ENCODE results near the gene PDS5B. TPM values are rescaled to one million over a fixed set of nuclear protein-coding genes. Genes with fewer than 3 reads are reported as not detected.

The PDS5B gene
- 10 to 100 TPM; 17.9 to 22.6 TPM for total RNA-seq

GRCh38 chr13:32586080-32586900 lies at the start of gene PDS5B:
Gene PDS5B, plus strand, starts transcription at chr13:32586452. Its CDS starts 62,321 bp downstream, at chr13:32648773.

DNA sequence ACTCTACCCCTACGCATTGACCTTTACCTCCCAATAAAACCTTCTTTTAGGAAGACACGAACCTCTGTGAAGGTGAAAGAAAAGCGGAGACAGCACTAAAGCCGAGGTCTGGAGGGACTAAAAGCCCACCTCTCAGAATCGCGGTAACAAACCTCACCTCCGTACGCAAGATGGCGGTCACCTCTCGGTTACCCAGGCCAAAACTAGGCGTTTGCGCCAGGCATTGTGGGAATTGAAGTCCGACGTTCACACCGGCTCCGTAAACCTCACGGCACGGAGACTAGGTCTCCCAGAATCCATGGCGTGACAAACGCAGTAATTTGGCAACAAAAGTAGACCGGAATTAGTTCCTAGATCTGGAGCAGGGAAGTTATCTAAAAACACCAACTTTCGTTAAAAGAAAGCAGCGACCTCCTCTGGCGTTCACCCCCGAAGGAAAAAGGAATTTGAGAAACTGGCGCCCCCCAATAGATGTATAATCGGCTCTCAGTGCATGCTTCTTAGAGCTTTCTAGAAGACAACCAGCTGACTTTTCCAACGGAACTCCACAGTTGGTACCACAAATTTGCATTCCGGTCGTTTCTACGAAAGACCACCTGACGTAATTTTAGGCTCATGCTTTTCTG lies 47.5 kb upstream of the PDS5B start, which contains the start of gene N4BP2L2:
Gene N4BP2L2 (minus strand): TSS at position 175 of the 626 bp plus-strand sequence. CDS start 1,768 bp downstream, outside the sequence.

Small RNA genes lying within 50 kb of the gene (small RNA-seq; reads per million reads assigned to genes)
- 0 to 0.29 reads per million in 2 donors for gene RNY1P4

Other genes with a start within 250 kb of the PDS5B start
- 1 to 10 TPM in 1 of 2 donors, under 1 TPM in 1; 1.00 to 2.8 TPM for gene N4BP2L1, start 158.3 kb upstream of the PDS5B start, total RNA-seq
- gene N4BP2L2, start 47.7 kb upstream of the PDS5B start, total RNA-seq, result 100 to 1,000 TPM in 1 of 2 donors, 10 to 100 TPM in 1; 83.9 to 119 TPM

All from melanocyte of skin (primary cell).